Keratinocyte (primary cell): ENCODE results near the gene FOXP2.

ENCODE experiments used
- CTCF ChIP-seq, 3 experiments: IDR thresholded peaks in 1 of 3; conservative IDR thresholded peaks in 1 of 3; optimal IDR thresholded peaks in 1 of 3; 2 replicates in 2 of 3; 3 replicates in 1 of 3; pipeline versions ENCODE3 to v1.5.1; 2011; ENCODE audit warnings: low read length in 3 of 3, mild to moderate bottlenecking in 3 of 3, moderate library complexity in 2 of 3, control low read depth in 1 of 3, inconsistent platforms in 1 of 3; ENCODE audit not compliant: insufficient read depth in 2 of 3; ENCODE audit errors: extremely low read depth in 1 of 3
- EZH2 ChIP-seq: IDR thresholded peaks from one replicate; pipeline ENCODE4 v1.6.1; 2012; ENCODE audit warnings: inconsistent platforms, mild to moderate bottlenecking, low read length, moderate library complexity

GRCh38 chr7:114488696-114489095 lies 74.1 kb downstream of the FOXP2 start:
- TF ChIP-seq CTCF (optimal IDR thresholded peaks at IDR 0.05 in 1 of 3, IDR thresholded peaks at IDR 0.05 in 1 of 3, conservative IDR thresholded peaks at IDR 0.05 in 1 of 3; ENCODE audit: extremely low read depth in 1 of 3, insufficient read depth in 2 of 3, low read length in 3 of 3) (no peak), EZH2 (no peak)
